ENCODE measurements around the gene EDC3.
A peak's percentile ranks its signal among the peaks of the same experiment; 100 is the strongest.

Gene EDC3

GRCh38 chr15:74642734-74643664 lies 52.8 kb downstream of the EDC3 start:
- Histone ChIP-seq H3K27me3 (replicated peaks) (no peaks in the 10 kb centered on the region), H3K4me3 (ENCODE audit: low read depth, low read length) (no peak overlapping the region), H3K36me3 (replicated peaks) (peaks cover 3% of the 10 kb centered on the region), H3K27ac (no peak overlapping the region)
- in situ Hi-C loops (cut with HindIII; ENCODE audit: low pct_ligation_motif_present, low sequenced_read_pairs) = no loop called here
- no peak for TF ChIP-seq CTCF (IDR thresholded peaks at IDR 0.05; ENCODE audit: low read depth, low read length, missing control alignments)
- DNase-seq = peak; percentile 43

GRCh38 chr15:74642348-74642733 lies 53.5 kb downstream of the EDC3 start:
- H3K27ac ChIP-seq = no peak overlapping the region
- H3K27me3 ChIP-seq (replicated peaks) = no peaks in the 10 kb centered on the region
- no peak for TF ChIP-seq CTCF (IDR thresholded peaks at IDR 0.05; ENCODE audit: low read depth, low read length, missing control alignments)
- no peak for DNase-seq
- H3K36me3 ChIP-seq (replicated peaks) = peaks cover 3% of the 10 kb centered on the region
- in situ Hi-C loops (cut with HindIII; ENCODE audit: low pct_ligation_motif_present, low sequenced_read_pairs) = no loop called here
- no peak overlapping the region for H3K4me3 ChIP-seq (ENCODE audit: low read depth, low read length)

GRCh38 chr15:74641151-74641550 lies 54.7 kb downstream of the EDC3 start:
- H3K4me3 ChIP-seq (ENCODE audit: low read depth, low read length) = no peak overlapping the region
- H3K27me3 ChIP-seq (replicated peaks) = no peaks in the 10 kb centered on the region
- TF ChIP-seq CTCF (IDR thresholded peaks at IDR 0.05; ENCODE audit: low read depth, low read length, missing control alignments) = no peak
- no peak overlapping the region for H3K27ac ChIP-seq
- in situ Hi-C loops (cut with HindIII; ENCODE audit: low pct_ligation_motif_present, low sequenced_read_pairs) = no loop called here
- no peak for DNase-seq
- H3K36me3 ChIP-seq (replicated peaks) = peaks cover 3% of the 10 kb centered on the region

- in situ Hi-C loops (cut with HindIII; ENCODE audit: low pct_ligation_motif_present, low sequenced_read_pairs) = no loop called here
- DNase-seq = no peak
- Histone ChIP-seq H3K27me3 (replicated peaks) (no peaks in the 10 kb centered on the region), H3K27ac (no peak overlapping the region), H3K36me3 (replicated peaks) (peaks cover 27% of the 10 kb centered on the region), H3K4me3 (ENCODE audit: low read depth, low read length) (no peak overlapping the region)
- TF ChIP-seq CTCF (IDR thresholded peaks at IDR 0.05; ENCODE audit: low read depth, low read length, missing control alignments) = no peak
These were observed 58.8 kb downstream of the EDC3 start for GRCh38 chr15:74636984-74637383.

- in situ Hi-C loops (cut with HindIII; ENCODE audit: low pct_ligation_motif_present, low sequenced_read_pairs) = no loop called here
- Histone ChIP-seq H3K27me3 (replicated peaks) (no peaks in the 10 kb centered on the region), H3K4me3 (ENCODE audit: low read depth, low read length) (no peak overlapping the region), H3K36me3 (replicated peaks) (peaks cover 39% of the 10 kb centered on the region), H3K27ac (no peak overlapping the region)
- DNase-seq = peak; percentile 44
- TF ChIP-seq CTCF (IDR thresholded peaks at IDR 0.05; ENCODE audit: low read depth, low read length, missing control alignments) = peak; percentile 92
These were observed 60.6 kb downstream of the EDC3 start for GRCh38 chr15:74635228-74635627.
